Activated CD4-positive, alpha-beta T cell treated with anti-CD3 and anti-CD28 coated beads, Interleukin-2, amount 50 U/mL, for 4 hours (primary cell): ENCODE data around the gene DENND1A.
"Not testable (repeated sequence)": the region's sequence is repeated elsewhere in the genome, so short reads cannot be mapped to it uniquely, and the experiment has no call there.

ENCODE experiments used
- DNase-seq, 2 experiments: peaks; one replicate each; pipeline ENCODE4 v3.0.0-alpha.2; 2020

DENND1A gene

DNA sequence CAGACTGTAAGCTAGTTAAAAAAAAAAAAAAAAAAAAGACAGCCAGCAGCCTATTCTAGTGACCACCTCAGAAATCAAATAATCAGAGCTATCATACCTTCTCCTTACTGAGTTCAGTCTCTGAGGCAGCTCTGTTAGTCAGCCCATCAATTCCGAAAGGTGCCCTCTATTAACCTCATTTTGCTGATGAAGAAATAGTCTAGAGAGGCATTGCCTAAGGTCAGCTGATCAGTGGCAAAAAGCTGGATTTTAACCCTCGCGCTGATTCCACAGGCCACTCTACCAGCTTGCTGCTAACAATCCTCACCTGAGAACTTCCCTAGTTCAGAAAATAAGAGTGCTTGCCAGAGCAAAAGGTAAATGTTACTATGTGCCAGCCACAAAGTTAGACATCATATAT is 172.0 kb downstream of the DENND1A start:
- no peak for DNase-seq

DNA sequence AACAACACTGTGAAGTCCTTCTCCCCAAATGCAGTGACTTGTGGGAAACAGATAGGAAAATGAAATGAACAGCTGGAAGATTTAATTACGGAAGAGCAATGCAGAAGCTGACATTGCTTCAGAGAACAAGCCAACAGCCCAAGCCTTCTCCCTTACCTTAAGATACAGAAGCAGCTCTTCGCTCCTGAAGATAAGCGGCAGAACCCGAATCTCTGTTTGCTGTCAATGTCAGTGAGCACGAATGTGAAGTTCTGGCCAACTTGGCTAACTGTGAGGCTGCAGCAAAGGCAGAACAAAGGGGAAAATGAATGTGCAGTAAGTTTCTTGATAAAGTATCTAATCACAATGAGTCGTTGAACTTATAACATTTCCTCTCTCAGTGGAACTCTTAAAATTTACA is 172.4 kb downstream of the DENND1A start:
- no peak for DNase-seq

DNA sequence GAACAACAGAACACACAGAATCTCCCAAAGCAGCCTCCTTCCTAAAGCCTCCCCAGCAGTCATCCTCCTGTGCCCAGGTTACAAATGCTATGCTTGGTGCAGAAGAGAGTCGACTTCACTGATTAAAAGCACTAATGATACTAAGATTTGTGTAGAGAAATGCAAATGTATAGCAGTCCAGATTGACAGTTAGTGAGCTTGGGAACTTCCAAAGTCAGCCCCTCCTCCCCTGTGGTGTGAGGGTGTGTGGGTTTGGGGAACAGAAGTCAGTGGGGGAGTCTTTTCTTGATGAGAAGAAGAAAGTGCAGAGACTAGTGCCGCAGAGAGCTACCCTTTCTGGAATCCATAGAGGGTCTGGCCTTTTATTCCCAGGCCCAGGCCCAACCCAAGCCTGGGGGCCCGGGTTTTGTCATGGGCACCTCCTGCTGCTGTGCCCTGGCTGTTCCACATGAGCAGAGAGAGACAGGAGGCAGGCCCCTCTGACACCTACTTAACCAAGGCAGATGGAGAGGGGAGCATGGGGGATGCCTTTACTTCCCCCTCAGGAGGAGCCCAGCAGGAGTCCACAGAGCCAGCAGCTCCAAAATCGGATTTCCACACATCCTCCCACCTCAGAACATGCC is 173.3 kb downstream of the DENND1A start:
- no peak for DNase-seq

DNA sequence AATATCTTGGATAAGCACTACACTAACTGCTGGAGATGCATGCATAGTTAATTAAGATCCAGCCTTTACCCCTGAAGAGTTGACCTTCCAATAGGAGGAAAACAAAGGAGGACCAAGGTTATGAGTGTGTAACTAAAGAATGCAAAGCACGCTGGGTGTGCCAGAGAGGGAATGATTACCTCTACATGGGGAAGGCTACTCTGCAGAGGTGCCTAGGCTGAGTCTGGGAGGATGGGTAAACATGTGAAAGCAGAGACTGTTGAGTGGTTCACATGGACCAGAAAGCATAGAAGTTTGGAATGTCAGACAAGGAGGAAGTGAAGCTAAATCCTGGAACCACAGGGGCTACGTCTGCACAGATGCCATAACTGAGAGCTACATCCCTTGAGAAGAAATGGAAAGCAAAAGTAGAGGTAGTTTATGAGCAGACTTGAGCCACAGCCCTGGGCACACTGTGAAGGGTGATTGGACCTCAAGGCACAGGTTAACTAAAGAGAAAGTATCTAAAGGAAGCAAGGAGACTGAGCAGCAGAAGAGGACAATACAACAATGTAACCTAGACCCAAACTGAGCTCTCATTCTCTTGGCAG is 176.2 kb downstream of the DENND1A start:
- no peak for DNase-seq

DNA sequence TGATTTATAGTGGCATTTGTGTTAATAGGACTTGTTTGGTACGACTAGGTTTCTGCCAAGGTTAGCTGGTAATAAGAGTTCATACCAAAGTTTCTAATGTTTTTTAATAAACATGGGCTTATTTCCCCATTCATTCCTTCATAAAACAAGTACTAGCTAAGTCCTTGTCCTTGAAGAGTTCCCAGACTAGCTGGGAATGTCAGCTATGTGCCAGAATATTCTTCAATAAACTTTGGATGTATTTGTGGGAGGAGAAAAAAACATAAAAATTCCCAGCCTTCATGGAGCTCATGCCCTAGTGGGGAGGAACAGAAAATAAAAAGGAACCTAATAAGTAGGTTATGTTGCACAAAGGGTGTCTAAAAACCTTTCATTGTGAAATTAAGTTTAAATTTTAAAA is 176.9 kb downstream of the DENND1A start:
- no peak for DNase-seq

DNA sequence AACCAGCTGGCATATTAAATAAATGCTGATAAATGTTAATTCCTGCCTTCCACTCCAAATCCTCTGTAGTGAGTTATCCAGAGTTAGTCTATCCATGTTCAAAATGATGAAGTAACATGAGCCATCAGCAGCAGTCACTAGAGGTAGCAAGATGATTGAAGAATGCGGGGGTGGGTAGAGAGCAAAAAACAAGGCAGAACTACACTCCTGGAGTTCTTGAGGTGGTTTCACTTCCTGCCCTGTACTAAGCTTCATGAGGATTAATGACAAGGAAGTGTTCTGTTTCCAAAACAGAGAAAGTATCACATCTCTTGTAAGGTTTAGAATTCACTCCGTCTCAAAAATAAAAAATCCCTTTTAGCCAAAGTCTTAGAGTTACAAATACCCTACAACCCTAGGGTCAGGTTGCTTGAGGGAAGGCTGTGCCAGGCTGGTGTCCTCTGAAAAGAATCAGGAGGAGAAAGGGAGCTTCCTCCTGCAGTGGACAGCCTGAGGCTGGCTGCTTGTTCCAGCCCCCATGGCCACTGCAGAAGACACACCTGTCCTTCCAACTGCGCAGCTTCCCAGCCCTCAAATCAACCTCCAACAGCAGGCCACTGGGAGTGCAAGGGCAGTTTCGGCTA is 180.2 kb downstream of the DENND1A start:
- DNase-seq = no peak

DNA sequence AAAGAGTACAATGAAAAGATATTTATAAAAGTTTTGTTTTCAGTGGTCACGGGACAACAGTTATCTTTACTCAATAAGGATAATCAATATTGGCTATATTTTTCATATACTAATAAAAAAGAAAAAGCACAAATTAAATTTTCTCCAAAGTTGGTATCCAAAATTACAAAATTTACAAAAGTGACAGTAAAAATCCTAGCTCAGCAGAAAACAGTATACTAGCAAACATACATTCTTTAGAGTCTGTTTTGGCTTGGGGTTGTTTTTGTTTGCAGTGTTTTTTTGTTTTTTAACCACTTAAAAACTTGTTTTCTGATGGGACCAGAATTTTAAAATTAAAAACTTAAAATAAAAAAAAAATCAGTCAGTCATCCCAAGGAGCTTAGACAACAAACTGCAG is 183.2 kb downstream of the DENND1A start:
- no peak for DNase-seq

DNA sequence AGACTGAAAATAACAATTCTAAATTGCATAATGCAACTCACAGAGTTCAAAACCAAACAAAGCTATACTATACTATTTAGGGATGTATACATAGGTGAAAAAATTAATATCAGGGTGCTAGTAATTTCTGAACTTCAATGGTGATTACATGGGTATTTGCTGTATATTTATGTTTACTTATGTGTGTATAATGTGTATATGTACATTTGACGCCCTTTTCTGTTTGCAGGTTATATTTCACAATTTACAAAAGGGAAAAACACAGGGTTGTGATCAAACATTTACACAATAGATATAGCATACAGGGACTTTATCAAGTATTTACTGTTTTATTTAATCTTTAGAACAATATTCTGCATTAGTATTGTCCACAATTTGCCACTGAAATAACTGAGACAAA is 184.0 kb downstream of the DENND1A start:
- DNase-seq = no peak

DNA sequence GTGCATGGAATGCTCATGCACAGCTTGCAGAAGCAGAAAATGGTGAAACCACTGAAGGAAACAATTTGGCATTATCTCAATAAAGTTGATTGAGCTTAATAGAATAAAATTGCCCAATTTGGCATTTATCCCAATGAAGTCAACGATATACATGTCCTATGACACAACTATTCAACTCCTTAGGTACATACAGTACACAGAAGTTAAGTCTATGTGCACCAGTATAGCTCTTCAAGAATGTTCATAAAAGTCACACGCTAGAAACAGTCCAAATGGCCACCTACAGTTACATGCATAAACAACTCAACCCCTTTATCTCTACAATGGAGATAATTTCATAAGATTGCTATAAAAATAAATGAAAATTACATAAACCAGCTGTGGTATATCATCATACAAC is 184.5 kb downstream of the DENND1A start:
- DNase-seq = no peak

DNA sequence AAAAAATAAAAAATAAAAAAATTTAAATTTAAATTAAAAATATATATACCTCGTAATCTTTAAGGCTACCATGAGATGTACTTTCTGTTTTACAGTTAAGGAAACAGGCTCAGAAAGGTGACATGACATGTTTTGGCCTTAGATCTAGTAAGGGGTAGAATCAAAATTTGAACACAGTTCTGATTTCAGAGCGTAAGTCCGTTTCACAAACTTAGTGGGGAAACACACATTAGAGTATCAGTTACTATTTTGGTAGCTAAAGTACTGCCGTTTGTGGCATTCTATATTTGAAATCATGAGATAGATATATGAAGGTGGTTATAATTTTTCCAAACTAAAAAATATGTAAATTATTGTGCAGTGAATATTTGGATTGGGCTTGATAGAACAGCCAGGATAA is 186.2 kb downstream of the DENND1A start:
- no peak for DNase-seq

DNA sequence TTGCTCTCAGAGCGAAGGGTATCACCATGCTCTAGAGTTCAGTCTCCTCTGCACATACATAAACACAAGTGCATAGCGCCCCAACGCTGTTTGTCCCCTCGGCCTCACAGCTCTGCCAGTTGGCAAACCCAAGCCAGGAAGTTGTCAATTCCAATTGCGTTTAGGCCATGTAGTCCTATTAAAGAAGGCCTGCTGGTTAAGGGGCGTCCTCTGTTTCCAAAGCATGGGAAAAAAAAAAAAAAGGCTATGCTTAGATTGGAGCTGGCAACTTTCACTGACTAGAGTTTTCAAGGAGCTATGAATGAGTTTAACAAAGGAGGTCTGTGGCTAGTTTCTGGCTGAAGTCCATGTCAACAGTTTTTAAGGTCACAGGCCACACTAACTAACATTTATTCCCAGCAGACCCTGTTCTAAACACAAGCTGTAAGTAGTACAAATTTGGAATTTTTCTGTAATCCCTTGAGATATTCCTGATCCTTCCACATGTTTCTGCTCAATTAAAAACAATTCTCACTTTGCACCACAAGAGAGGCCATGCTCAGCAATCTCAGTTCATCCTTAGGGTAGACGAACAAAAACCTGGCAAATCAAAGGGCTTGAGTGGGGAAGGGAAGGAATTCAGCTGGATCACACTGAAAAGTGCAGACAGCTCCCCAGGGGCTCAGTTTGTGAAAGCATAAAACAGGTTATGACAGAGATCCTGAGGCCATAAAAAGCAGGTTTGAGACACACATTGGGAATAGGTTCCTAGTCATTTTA is 187.7 kb downstream of the DENND1A start:
- no peak for DNase-seq

DNA sequence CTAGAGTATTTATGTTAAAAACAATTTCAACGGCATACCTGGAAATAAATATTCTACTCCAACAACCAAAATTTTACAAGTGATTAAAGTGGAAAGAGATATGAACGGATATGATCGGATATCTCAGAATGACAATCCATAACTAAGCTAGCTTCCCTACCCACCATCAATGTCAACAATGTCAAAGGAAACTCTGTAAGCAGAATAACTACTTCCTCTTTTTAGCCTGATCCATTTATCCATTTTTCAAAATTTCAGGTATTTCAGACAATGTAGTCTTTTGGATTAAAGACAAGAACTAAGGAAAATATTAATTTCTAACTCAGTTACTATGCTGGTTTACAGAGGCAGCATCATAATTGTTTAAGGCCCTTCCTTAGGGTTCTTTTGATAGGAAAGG is 188.7 kb downstream of the DENND1A start:
- DNase-seq = no peak

DNA sequence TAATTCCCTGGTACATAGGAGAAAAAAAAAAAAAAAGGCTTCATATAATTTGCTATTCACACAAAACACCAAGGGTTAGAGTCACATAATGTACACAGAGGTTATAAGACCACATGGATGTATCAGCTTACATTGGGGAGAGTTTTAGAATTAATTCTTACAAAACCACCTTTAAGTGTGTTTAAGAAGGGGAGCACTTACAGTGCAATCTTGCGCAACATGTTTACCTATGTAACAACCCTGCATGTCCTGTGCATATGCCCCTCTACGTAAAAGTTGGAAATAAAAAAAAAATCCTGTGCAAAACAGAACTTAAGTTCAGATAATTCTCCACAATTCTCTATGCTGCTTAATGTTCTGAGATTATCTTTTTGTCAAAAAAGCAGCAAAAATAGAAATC is 190.0 kb downstream of the DENND1A start:
- no peak for DNase-seq

DNA sequence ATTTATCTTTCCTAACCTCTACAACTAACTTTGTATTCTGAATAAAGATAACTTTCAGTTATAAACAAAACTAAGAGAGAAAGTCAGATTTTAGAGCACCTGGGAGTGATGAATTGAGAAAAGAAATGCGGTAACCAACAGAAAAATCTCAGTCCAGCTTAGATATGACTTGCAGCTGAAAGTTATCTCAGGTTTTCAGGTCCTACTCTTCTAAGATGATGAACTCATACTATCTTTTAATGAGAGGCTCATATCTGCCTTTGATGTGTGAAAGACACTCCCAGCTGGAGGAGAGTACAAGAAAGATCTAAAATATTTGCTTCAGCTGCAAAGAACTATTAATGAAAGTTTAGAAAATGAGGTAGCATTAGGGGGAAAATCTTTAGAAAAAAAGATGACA is 190.5 kb downstream of the DENND1A start:
- no peak for DNase-seq

DNA sequence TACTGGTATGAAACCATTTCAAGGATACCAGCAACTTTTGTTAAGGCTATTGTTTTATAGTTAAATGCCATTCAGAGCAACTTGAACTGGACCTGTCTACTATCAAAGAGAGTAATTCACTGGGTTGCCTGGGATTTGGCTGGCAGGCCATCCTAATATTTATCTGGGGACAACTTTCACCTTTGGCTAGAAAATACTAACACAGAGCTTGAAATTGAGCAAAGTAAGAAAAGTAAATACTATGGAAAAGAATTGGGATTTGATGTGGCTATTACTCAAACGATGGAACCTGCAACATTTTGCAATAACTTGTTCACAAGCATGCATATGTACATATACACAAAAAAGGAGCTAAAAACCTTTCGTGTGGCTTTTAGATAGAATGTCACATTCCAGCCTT is 191.3 kb downstream of the DENND1A start:
- DNase-seq = no peak

DNA sequence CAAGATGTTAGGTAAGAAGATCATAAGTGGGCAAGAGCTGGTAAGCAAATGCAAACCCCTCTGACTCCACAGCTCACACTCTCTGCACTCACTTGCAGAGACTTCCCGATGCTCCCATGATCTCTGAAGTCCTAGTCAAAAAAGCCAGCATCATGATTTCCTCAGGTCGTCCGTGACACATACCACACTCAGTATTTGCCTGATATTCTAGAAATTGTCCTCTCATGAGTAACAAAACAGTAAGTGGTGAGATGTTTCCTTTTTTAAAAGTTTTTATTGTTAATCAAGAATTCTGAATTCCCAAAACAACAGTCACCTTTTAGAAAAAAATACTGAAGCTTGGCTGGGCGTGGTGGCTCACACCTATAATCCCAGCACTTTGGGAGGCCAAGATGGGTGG is 194.6 kb downstream of the DENND1A start:
- DNase-seq = no peak

DNA sequence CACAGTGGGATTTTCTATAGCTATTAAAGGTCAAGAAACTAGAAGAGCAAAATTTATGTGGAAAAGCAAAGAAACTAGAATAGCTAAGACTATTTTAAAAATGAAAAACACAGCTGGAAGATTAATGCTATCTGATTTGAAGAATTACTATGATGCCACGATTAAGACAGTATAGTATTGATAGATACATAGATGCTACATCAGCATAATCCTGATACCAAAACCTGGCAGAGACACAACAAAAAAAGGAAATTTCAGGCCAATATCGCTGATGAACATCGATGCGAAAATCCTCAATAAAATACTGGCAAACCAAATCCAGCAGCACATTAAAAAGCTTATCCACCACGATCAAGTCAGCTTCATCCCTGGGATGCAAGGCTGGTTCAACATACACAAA is 201.4 kb downstream of the DENND1A start:
- not testable (repeated sequence) for DNase-seq

DNA sequence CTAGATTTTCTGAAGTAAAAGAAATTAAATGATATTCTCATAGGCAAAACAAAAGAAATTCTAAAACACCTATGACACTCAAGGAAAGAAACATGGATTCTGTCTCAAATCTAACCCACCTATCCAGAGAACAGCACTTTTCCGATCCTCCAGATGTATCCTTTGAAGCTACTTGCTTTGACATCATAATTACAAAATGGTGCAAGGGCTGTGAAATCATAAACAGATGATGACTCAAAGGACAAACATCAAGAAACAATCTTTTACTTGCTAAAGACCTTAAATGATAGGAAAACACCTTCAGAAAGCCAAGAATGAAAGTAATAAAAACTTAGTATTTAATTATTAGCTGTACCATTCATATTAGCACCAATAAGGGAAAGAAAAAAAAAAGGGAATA is 202.6 kb downstream of the DENND1A start:
- DNase-seq = no peak

DNA sequence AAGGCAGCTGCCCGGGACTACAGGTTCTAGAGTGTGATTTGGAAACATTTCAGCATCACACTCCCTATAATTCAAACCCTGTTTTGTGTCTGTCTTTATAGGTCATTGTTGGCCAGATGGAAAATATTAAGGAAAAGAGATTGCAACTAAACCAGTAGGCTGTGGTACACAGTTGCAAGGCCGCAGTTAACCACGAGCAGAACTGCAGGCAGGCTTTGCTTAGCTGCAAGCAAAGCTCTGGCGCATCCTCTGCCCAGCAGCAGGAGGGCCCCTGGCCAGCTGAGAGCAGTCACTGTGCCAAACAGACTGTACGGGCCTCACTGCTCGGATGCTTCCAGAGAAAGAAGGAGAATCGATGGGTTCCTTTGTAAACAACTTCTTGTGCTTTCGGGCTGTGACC is 204.5 kb downstream of the DENND1A start:
- DNase-seq = no peak

DNA sequence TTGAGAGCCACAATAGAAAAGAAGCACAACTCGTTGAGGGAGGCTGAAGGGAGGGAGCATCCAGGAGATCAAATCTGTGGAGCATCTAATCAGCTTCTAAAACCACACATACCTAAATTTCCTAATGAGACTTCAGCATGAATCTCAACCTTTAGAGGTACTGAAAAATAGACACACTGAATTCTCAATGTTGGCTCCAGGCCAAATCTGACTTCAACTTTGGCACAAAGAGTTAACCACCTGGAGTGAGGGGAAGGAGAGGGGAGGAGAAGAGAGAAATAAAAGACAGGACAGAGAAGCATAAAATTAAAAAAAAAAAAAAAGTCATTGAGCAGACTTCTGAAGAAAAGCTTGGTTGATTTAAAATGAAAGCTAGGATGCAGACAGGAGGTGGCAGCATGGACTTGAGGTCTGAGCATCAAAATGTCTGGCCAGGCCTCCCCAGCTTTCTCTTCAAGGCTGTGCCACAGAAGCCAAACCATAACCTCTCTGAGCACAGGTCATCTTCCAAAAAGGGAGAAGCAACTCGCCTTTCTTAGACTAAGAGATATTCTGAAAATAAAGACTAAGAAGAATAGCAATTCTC is 205.6 kb downstream of the DENND1A start:
- DNase-seq = no peak

DNA sequence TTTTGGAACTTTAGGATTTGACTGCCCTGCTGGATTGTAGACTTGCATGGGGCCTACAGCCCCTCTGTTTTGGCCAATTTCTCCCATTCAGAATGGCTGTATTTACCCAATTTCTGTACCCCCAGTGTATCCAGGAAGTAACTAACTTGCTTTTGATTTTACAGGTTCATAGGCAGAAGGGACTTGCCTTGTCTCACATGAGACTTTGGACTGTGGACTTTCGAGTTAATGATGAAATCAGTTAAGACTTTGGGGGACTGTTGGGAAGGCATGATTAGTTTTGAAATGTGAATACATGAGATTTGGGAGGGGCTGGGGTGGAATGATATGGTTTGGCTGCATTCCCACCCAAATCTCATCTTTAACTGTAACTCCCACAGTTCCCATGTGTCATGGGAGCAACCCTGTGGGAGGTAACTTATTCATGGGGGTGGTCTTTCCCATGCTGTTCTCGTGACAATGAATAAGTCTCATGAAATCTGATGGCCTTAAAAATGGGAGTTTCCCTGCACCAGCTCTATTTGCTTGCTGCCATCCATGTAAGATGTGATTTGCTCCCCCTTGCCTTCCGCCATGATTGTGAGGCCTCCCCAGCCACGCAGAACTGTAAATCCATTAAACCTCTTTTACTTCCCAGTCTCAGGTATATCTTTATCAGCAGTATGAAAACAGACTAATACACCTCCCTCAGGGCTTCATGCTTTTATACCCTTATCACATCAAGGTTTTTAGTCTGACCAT is 206.6 kb downstream of the DENND1A start:
- DNase-seq = no peak

DNA sequence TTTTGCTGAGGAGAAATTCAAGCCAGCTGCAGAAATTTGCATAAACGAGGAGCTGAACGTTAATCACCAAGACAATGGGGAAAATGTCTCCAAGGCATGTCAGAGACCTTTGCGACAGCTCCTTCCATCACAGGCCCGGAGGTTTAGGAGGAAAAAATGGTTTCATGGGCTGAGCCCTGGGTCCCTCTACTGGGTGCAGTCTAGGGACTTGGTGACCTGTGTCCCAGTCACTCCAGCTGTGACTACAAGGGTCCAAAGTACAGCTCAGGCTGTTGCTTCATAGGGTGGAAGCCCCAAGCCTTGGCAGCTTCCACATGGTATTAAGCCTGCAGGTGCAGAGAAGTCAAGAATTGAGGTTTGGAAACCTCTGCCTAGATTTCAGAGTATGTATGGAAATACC is 207.5 kb downstream of the DENND1A start:
- DNase-seq = no peak

DNA sequence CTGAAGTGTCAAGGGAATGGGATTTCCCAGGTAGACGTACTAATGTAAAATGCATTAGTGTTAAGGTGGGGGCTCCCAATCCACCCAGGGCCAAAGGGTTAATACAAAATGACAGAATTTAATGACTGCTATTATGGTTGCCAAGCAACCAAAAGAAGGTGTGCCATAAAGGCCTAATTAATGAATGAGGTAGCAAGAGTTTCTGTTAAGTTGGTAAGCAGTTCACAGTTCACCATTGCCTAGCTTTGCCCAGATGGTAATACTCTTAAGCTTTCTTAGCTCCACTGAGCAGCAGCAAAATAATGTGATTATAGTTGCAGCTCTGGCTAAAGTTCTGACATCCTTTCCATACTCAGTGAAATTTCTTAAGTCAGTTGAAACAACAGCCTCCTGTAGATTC is 211.7 kb downstream of the DENND1A start:
- no peak for DNase-seq
